ENCODE data around the gene C9orf153.

Gene C9orf153

DNA sequence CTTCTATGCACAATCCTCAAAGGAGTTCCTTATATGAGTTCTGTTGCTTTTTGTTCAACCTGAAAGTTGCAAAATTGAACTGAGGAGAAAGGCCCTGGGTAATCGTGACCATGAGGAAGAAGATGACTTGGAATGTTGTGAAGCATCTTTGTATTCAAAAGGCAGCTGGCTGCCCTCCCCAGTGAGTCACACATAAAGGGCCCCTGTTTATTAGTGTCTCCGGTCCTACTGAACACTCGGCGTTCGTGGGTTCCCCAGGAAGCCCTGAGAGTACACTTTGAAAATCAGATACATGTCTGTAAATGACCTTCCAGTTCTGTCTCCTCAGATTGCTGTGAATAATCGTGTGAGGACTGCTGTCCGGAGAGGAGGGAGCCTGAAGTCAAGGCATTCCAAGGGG is 73.6 kb downstream of the C9orf153 start:
- no peak for DNase-seq

GRCh38 chr9:86184138-86184524 is 75.3 kb downstream of the C9orf153 start:
- DNase-seq, result no peak

GRCh38 chr9:86183229-86184137 is 76.0 kb downstream of the C9orf153 start:
- no peak for DNase-seq

GRCh38 chr9:86181379-86182315 is 77.8 kb downstream of the C9orf153 start:
- DNase-seq, result no peak

DNA sequence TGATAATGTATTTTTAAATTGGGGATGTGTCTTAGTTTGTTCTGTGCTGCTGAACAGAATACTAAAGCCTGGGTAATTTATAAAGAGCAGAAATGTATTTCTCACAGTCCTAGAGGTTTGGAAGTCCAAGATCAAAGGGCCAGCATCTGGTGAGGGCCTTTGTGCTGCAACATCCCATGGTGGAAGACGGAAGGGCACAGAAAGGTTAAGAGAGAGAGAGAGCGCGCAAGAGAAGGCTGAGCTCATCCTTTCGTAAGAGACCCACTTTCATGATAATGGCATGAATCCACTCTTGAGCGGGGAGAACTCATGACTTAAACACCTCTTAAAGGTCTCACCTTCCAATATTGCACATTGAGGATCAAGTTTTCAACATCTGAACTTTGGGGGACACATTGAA is 81.0 kb downstream of the C9orf153 start:
- DNase-seq, result no peak

DNA sequence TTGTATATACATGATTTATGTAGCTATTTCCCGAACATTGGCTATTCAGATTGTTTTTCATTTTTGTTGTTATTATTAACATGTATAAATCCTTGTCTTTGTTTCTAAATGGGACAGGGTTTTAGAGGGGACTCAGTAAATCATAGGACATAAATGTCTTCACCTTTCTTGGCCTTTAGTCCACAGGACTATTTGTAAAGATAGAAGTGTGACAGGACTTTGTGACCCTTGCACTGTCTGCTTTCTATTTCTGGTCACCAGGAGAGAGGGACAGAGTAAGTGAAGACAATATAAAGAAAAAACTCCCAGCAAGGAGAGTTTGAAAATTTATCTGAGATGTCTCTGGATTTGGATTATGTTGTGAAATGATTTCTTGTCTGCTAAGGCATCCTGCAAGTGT is 81.5 kb downstream of the C9orf153 start:
- DNase-seq, result no peak

- peak; percentile 41 for DNase-seq
Observed at GRCh38 chr9:86176468-86176867, 83.0 kb downstream of the C9orf153 start.

- DNase-seq, result peak; percentile 4
Observed at GRCh38 chr9:86175743-86176456, 83.6 kb downstream of the C9orf153 start.

DNA sequence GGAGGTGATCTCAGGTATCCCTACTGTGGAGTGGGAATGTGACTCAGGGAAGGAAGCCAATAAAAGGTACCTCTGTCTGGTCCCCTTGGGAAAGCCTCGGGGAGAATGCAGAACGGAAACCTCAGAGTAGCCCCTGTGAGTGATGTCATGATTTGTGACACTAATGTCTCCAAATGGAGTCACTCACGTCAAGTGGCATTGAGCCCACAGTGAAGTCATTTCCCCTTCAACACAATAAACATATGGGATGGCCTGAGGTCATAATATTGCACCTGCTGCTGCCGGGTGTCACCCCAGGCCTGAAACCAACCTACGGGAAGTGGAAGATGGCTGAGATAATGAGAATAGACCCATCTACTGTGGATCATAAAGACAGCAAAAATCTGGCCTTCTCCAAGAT is 84.2 kb downstream of the C9orf153 start:
- DNase-seq, result no peak

Measured in NCI-H2227 treated with DMSO at 0.1 percent for 48 hours (cell line).